GM19240 (cell line): ENCODE data around the gene KIR2DL4.
"Not testable (repeated sequence)": the region's sequence is repeated elsewhere in the genome, so short reads cannot be mapped to it uniquely, and the experiment has no call there.

Source experiments
- DNase-seq: peaks from one replicate; pipeline ENCODE4 v3.0.0; 2011; ENCODE audit warnings: low spot score; ENCODE audit not compliant: insufficient read length

Gene KIR2DL4

GRCh38 chr19:54803410-54803809 is at the start of gene KIR2DL4:
Gene KIR2DL4 (plus strand): TSS chr19:54803610. CDS start chr19:54803652, 42 bp downstream.
- no peak for DNase-seq

- DNase-seq, result not testable (repeated sequence)
Observed at GRCh38 chr19:54756204-54757110, 47.0 kb upstream of the KIR2DL4 start.

GRCh38 chr19:54758577-54758976 is 44.8 kb upstream of the KIR2DL4 start:
- not testable (repeated sequence) for DNase-seq

GRCh38 chr19:54764219-54764618 is 39.2 kb upstream of the KIR2DL4 start:
- DNase-seq, result not testable (repeated sequence)

- DNase-seq, result not testable (repeated sequence)
Observed at GRCh38 chr19:54766464-54766863, 36.9 kb upstream of the KIR2DL4 start.

- not testable (repeated sequence) for DNase-seq
Observed at GRCh38 chr19:54769646-54770045, 33.8 kb upstream of the KIR2DL4 start, which contains the start of gene KIR2DL1. Gene KIR2DL1 (plus strand): TSS chr19:54769793. CDS start chr19:54769851, 58 bp downstream.

GRCh38 chr19:54770511-54770910 is 32.9 kb upstream of the KIR2DL4 start:
- not testable (repeated sequence) for DNase-seq

- not testable (repeated sequence) for DNase-seq
Observed at GRCh38 chr19:54771018-54771960, 32.1 kb upstream of the KIR2DL4 start.

- not testable (repeated sequence) for DNase-seq
Observed at GRCh38 chr19:54772666-54773065, 30.7 kb upstream of the KIR2DL4 start.

GRCh38 chr19:54775095-54775815 is 28.2 kb upstream of the KIR2DL4 start:
- not testable (repeated sequence) for DNase-seq

GRCh38 chr19:54775830-54776229 is 27.6 kb upstream of the KIR2DL4 start:
- not testable (repeated sequence) for DNase-seq

- not testable (repeated sequence) for DNase-seq
Observed at GRCh38 chr19:54777851-54778250, 25.6 kb upstream of the KIR2DL4 start.

GRCh38 chr19:54778896-54779295 is 24.5 kb upstream of the KIR2DL4 start:
- DNase-seq, result not testable (repeated sequence)

- not testable (repeated sequence) for DNase-seq
Observed at GRCh38 chr19:54782916-54783315, 20.5 kb upstream of the KIR2DL4 start.

GRCh38 chr19:54786091-54786723 is 17.2 kb upstream of the KIR2DL4 start:
- not testable (repeated sequence) for DNase-seq

- not testable (repeated sequence) for DNase-seq
Observed at GRCh38 chr19:54788154-54788553, 15.3 kb upstream of the KIR2DL4 start.

GRCh38 chr19:54790711-54791110 is 12.7 kb upstream of the KIR2DL4 start:
- no peak for DNase-seq

GRCh38 chr19:54791476-54791875 is 11.9 kb upstream of the KIR2DL4 start:
- DNase-seq, result no peak

GRCh38 chr19:54792814-54793213 is 10.6 kb upstream of the KIR2DL4 start:
- DNase-seq, result no peak

- DNase-seq, result no peak
Observed at GRCh38 chr19:54795758-54796157, 7.7 kb upstream of the KIR2DL4 start.
